Gastroesophageal sphincter (tissue), 3 donors: Measurements from ENCODE around the gene LEAP2.

Experiments
- EP300 ChIP-seq: sonication (generic); formaldehyde crosslinking; IDR thresholded peaks from one replicate; pipeline ENCODE4 v1.6.1; 2017; ENCODE audit warnings: antibody characterized with exemption, mild to moderate bottlenecking
- POLR2A ChIP-seq, 2 donors: fragments of 450-650 bp; IDR thresholded peaks; one replicate each; pipeline ENCODE4 v1.6.1; 2017; ENCODE audit warnings: antibody characterized with exemption in 2 of 2, mild to moderate bottlenecking in 2 of 2, moderate library complexity in 1 of 2
- POLR2AphosphoS5 ChIP-seq: sonication (generic); formaldehyde crosslinking; IDR thresholded peaks from one replicate; pipeline ENCODE4 v1.6.1; 2017; ENCODE audit warnings: antibody characterized with exemption
- TF ChIP-seq, protein P1 (sequence below), 4 experiments: fragments of 200-600 bp in 2 of 4; fragments of 450-650 bp in 2 of 4; sonication (generic) in 1 of 4; IDR thresholded peaks; one replicate each; pipeline ENCODE4 v1.5.1; 2017 to 2019; ENCODE audit warnings: antibody characterized with exemption in 4 of 4, mild to moderate bottlenecking in 2 of 4, moderate library complexity in 2 of 4

DNA sequence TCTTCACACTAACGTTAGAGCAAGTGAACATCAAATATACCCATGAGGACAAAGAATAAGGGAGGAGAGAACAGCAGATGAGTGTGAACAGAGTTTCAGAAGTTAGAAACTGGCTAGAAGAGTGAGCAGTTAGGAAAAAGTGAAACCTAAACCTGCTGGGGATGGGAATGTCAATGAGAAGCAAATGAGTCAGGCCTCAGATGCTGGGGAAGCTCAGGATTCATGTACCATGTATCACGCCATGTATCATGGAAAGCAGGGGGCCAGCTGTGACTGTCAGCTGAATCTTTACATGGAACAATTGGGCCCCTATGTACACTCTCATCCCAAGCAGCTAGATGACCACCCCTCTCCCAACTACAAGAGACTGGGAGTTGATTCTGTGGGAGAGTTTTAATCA lies 23.4 kb upstream of the LEAP2 start:
- TF ChIP-seq POLR2A (IDR thresholded peaks at IDR 0.05) (no peak), POLR2AphosphoS5 (no peak), EP300 (no peak)
- TF ChIP-seq, protein P1, sequence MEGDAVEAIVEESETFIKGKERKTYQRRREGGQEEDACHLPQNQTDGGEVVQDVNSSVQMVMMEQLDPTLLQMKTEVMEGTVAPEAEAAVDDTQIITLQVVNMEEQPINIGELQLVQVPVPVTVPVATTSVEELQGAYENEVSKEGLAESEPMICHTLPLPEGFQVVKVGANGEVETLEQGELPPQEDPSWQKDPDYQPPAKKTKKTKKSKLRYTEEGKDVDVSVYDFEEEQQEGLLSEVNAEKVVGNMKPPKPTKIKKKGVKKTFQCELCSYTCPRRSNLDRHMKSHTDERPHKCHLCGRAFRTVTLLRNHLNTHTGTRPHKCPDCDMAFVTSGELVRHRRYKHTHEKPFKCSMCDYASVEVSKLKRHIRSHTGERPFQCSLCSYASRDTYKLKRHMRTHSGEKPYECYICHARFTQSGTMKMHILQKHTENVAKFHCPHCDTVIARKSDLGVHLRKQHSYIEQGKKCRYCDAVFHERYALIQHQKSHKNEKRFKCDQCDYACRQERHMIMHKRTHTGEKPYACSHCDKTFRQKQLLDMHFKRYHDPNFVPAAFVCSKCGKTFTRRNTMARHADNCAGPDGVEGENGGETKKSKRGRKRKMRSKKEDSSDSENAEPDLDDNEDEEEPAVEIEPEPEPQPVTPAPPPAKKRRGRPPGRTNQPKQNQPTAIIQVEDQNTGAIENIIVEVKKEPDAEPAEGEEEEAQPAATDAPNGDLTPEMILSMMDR (IDR thresholded peaks at IDR 0.05), result no peak
